Hematopoietic multipotent progenitor cell treated with erythropoietin and hydrocortisone succinate and interleukin-3 and kit ligand, for 8 days (in vitro differentiated cells): ENCODE results near the gene SYCE3.
"Not testable (repeated sequence)": the region's sequence is repeated elsewhere in the genome, so short reads cannot be mapped to it uniquely, and the experiment has no call there.

ENCODE experiments used
- DNase-seq: peaks from one replicate; pipeline ENCODE4 v3.0.0-alpha.2; 2015

Gene SYCE3, protein sequence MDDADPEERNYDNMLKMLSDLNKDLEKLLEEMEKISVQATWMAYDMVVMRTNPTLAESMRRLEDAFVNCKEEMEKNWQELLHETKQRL

GRCh38 chr22:50562523-50563412, at the start of gene SYCE3:
TSS of gene SYCE3 (minus strand) at chr22:50562919. CDS start at chr22:50556405, 6,514 bp downstream.
- DNase-seq: peak; percentile 96

- DNase-seq: no peak
Measured at GRCh38 chr22:50612168-50612527, 49.4 kb upstream of the SYCE3 start.

- no peak for DNase-seq
Measured at GRCh38 chr22:50611341-50612060, 48.8 kb upstream of the SYCE3 start.

GRCh38 chr22:50610581-50610980, 47.9 kb upstream of the SYCE3 start:
- no peak for DNase-seq

GRCh38 chr22:50610041-50610451, 47.3 kb upstream of the SYCE3 start:
- DNase-seq: no peak

GRCh38 chr22:50609599-50609998, 46.9 kb upstream of the SYCE3 start:
- DNase-seq: no peak

DNA sequence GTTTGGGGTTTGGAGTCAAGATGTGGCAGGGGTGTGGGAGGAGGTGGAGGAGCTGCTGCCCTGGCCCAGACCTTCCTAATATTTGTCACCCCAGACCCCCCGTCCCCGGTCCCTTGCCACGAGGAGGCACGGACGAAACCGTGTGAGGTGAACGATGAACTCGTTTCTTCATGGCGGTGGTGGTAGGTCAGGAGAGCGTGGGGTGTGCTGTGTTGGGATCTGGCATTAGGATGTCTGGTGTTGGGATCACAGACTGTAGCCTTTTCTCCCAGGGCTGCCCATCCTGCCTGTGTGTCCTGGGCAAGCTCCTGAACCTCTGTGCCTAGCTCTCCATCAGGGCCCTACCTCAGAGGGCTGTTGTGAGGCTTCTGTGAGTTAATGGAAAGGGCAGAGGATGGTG, 46.3 kb upstream of the SYCE3 start:
- no peak for DNase-seq

DNA sequence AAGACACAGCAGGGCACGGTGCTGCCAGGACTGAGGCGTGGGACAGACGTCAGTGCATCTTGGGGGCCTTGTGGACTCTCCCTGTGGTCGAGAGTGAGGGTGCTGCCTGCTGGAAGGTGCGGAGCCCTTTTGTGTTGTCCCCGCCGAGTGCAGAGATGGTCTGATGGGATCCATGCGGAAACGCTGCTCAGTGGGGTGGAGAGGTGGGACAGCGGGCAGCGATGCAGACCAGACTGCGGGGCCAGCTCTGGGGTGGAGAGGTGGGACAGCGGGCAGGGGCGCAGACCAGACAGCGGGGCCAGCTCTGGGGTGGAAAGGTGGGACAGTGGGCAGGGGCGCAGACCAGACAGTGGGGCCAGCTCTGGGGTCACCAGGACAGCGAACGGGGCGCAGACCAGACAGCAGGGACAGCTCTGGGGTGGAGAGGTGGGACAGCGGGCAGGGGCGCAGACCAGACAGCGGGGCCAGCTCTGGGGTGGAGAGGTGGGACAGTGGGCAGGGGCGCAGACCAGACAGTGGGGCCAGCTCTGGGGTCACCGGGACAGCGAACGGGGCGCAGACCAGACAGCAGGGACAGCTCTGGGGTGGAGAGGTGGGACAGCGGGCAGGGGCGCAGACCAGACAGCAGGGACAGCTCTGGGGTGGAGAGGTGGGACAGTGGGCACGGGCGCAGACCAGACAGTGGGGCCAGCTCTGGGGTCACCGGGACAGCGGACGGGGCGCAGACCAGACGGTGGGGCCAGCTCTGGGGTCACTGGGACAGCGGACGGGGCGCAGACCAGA, 45.5 kb upstream of the SYCE3 start:
- DNase-seq: not testable (repeated sequence)

DNA sequence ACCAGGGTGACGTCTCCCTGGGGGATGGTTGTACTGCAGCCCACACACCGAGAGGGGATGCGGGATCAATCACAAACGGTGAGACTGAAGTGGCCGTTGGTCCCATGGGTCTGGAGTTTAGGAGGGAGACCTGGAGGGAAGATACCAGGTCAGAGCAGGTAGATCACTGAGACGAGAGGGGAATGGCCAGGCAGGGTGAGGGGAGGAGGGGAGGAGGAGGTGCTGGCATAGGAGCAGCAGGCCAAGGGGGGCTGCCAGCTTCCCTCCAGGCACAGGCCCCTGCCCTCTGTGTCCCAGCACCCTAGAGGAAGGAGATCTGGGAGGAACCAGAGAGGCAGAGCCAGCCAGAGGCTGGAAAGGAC, 44.9 kb upstream of the SYCE3 start:
- DNase-seq: no peak

- no peak for DNase-seq
Measured at GRCh38 chr22:50606946-50607658, 44.4 kb upstream of the SYCE3 start.

GRCh38 chr22:50606165-50606945, 43.6 kb upstream of the SYCE3 start:
- no peak for DNase-seq

- DNase-seq: no peak
Measured at GRCh38 chr22:50605613-50606074, 42.9 kb upstream of the SYCE3 start.

- no peak for DNase-seq
Measured at GRCh38 chr22:50605002-50605612, 42.4 kb upstream of the SYCE3 start.

DNA sequence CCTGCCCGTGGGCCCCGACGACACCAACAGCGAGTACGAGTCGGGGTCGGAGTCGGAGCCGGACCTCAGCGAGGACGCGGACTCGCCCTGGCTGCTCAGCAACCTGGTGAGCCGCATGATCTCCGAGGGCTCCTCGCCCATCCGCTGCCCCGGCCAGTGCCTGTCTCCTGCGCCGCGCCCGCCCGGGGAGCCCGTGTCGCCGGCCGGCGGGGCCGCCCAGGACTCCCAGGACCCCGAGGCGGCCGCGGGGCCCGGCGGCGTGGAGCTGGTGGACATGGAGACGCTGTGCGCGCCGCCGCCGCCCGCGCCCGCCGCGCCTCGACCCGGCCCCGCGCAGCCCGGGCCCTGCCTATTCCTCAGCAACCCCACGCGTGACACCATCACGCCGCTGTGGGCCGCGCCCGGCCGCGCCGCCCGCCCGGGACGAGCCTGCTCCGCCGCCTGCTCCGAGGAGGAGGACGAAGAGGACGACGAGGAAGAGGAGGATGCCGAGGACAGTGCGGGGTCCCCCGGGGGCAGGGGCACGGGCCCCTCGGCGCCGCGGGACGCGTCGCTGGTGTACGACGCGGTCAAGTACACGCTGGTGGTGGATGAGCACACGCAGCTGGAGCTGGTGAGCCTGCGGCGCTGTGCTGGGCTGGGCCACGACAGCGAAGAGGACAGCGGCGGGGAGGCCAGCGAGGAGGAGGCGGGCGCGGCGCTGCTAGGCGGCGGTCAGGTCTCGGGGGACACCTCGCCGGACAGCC, 41.7 kb upstream of the SYCE3 start:
- DNase-seq: no peak

DNA sequence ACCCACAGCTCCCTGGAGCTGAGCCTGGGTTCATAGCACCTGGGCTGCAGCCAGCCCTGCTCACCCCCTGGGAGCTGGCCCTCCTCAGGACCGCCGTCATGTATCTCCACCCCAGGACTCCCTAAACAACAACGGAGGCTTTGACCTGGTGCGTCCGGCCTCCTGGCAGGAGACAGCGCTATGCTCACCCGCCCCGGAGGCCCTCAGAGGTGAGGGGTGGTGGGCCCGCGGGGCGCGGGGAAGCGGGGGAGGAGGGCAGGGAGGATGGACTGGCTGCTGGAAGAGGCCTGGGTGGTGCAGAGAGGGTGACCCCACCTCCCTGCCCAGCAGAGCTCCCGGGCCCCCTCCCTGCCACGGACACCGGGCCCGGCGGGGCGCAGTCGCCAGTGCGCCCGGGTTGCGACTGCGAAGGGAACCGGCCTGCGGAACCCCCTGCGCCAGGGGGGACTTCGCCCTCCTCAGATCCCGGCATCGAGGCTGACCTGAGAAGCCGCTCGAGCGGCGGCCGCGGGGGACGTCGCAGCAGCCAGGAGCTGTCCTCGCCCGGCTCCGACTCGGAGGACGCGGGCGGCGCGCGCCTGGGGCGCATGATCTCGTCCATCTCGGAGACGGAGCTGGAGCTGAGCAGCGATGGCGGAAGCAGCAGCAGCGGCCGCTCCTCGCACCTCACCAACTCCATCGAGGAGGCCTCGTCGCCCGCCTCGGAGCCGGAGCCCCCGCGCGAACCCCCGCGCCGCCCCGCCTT, 41.0 kb upstream of the SYCE3 start:
- DNase-seq: no peak

GRCh38 chr22:50602338-50602700, 39.6 kb upstream of the SYCE3 start:
- no peak for DNase-seq

DNA sequence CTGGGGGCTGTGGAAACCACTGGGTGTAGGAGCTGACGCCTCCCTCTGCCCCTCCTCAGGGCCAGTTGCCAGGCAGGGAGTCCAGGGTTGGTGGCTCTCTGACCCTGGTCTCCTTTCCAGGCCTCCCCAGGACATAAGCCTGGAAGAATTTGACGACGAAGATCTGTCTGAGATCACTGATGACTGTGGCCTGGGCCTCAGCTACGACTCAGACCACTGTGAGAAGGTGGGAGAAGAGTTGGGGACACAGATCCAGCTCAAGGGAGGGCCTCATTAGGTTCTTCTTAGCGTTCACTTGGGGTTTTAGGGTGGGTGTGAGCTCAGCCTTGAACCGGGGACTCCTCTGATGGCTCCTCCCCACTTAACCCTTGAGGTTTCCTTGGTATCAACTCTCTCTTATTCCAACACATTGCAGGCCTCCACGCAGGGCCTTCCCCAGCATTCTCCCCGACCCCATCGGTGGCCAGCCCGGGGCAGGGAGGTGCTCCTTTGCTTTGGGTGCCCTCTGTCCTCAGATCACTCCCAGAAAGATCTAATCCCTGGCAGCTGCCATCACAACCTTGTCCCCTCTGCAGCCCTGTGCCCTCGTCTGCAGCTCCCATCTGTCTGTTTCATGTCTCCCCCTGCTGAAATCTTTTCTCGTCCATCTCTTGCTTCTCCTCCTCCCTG, 39.1 kb upstream of the SYCE3 start:
- no peak for DNase-seq

- no peak for DNase-seq
Measured at GRCh38 chr22:50600967-50601668, 38.4 kb upstream of the SYCE3 start.

DNA sequence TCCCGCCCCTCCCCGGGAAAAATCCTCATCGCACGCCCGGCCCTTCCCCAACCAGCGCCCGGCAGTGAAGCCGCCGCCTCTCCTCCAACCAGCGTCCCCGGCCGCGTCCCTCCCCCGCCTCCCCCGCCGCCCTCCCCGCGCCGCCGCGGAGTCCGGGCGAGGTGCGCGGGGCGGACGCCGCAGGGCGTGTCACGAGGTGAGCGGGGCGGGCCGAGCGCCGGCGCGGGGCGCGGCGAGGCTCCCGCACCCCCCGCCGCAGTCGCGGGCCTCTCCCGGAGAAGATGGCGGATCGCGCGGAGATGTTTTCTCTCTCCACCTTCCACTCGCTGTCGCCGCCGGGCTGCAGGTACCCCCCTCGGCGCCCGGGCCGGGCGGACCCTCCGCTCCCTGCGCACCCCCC, 37.8 kb upstream of the SYCE3 start, which contains the start of gene MAPK8IP2:
MAPK8IP2 (plus strand) TSS at position 256 of the 400 bp plus-strand sequence; CDS start at position 282, 26 bp downstream.
- no peak for DNase-seq
